Ascending aorta (tissue), 2 donors: ENCODE results near the gene RMND5A. TPM values are rescaled to one million over a fixed set of nuclear protein-coding genes. Genes with fewer than 3 reads are reported as not detected.
"Not testable (repeated sequence)": the region's sequence is repeated elsewhere in the genome, so short reads cannot be mapped to it uniquely, and the experiment has no call there.

ENCODE experiments used
- DNase-seq, 2 donors: peaks; one replicate each; pipeline ENCODE4 v3.0.0-alpha.2; 2019; ENCODE audit warnings: low spot score in 2 of 2
- H3K27ac ChIP-seq, 2 donors: fragments of 200-600 bp; sonication (generic); one replicate each; pipeline ENCODE4 v1.5.1; 2016 to 2017; ENCODE audit warnings: mild to moderate bottlenecking in 1 of 2
- H3K27me3 ChIP-seq: fragments of 200-600 bp; sonication (generic); one replicate; pipeline ENCODE4 v1.5.1; 2017
- H3K36me3 ChIP-seq, 2 donors: fragments of 200-600 bp; sonication (generic); one replicate each; pipeline ENCODE4 v1.5.1; 2016
- H3K4me1 ChIP-seq, 2 donors: fragments of 200-600 bp; sonication (generic); one replicate each; pipeline ENCODE4 v1.5.1; 2016 to 2017; ENCODE audit warnings: mild to moderate bottlenecking in 1 of 2
- H3K4me3 ChIP-seq, 2 donors: fragments of 200-600 bp; sonication (generic); one replicate each; pipeline ENCODE4 v1.5.1; 2016 to 2017; ENCODE audit warnings: mild to moderate bottlenecking in 1 of 2
- H3K9me3 ChIP-seq, 2 donors: fragments of 200-600 bp; sonication (generic); one replicate each; pipeline ENCODE4 v1.5.1; 2016
- intact Hi-C: fragments of 100-400 bp; cut with DNase I; formaldehyde crosslinking; loops from one replicate; pipeline ENCODE4 v1.15.1; 2023
- total RNA-seq: library from RNA; depleted of rRNA; stranded (reverse); fragments of >200 nt; gene quantifications from one replicate; pipeline ENCODE4 v1.1.0, GENCODE V29; 2016
- TF ChIP-seq, protein P1 (sequence below), 3 experiments: fragments of 200-600 bp in 2 of 3; fragments of 450-650 bp in 1 of 3; sonication (generic) in 2 of 3; IDR thresholded peaks; one replicate each; pipeline ENCODE4 v1.5.1; 2016 to 2019; ENCODE audit warnings: antibody characterized with exemption in 3 of 3, mild to moderate bottlenecking in 1 of 3, moderate library complexity in 1 of 3

The RMND5A gene
- total RNA-seq, 1 donor from 2014 or later = 17.7 TPM

DNA sequence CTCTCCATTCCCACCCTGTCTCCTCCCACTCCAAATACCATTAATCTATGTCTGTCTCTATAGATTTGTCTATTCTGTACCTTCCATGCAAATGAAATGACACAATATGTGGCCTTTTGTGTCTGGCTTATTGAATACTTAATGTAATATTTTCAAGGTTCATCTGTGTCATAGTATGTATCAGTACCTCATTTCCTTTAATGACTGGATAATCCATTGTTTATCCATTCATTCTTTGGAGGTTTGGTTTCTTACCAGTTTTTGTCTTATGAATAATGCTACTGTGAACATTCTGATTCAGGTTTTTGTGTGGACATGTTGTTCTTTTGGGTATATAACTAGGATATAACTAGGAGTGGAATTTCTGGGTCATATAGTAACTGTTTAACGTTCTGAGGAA lies 14.8 kb downstream of the RMND5A start:
- H3K27me3 ChIP-seq, H3K9me3 ChIP-seq, intact Hi-C loops, DNase-seq, H3K4me3 ChIP-seq, H3K27ac ChIP-seq, H3K36me3 ChIP-seq, H3K4me1 ChIP-seq: not testable (repeated sequence)

DNA sequence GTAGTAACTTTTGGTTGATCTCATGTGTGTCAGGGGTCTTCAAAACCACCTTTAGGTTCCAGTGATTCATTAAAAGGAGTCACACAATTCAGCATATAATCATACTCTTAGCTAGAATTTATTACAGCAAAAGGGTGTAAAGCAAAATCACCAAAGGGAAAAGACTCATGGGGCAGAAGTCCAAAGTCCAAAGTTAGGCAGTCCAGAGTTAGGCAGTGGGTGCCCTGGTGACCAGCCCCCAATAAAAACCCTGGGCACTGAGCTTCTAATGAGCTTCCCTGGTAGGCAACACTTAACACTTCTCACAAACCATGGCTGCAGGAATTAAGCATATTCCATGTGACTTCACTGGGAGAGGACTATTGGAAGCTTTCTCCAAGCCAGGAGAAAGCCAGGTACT lies 19.4 kb downstream of the RMND5A start:
- H3K4me1 ChIP-seq, DNase-seq, H3K9me3 ChIP-seq, H3K4me3 ChIP-seq, intact Hi-C loops, H3K27me3 ChIP-seq, H3K27ac ChIP-seq, H3K36me3 ChIP-seq: not testable (repeated sequence)

DNA sequence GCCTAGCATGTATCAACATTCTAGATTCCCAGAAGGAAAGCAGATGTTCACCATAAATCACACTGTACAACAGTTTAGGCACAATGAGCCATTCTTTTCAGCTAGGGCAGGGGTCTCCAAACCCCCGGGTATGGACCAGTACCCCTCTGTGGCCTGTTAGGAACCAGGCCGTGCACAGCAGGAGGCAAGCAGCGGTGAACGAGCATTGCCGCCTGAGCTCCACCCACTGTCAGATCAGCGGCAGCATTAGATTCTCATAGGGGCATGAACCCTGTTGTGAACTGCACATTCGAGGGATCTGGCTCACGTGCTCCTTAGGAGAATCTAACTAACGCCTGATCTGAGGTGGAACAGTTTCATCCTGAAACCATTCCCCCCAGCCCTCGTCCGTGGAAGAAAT lies 19.8 kb downstream of the RMND5A start:
- H3K36me3 ChIP-seq, H3K27ac ChIP-seq, H3K27me3 ChIP-seq, H3K4me1 ChIP-seq, H3K4me3 ChIP-seq, intact Hi-C loops, H3K9me3 ChIP-seq, DNase-seq: not testable (repeated sequence)

DNA sequence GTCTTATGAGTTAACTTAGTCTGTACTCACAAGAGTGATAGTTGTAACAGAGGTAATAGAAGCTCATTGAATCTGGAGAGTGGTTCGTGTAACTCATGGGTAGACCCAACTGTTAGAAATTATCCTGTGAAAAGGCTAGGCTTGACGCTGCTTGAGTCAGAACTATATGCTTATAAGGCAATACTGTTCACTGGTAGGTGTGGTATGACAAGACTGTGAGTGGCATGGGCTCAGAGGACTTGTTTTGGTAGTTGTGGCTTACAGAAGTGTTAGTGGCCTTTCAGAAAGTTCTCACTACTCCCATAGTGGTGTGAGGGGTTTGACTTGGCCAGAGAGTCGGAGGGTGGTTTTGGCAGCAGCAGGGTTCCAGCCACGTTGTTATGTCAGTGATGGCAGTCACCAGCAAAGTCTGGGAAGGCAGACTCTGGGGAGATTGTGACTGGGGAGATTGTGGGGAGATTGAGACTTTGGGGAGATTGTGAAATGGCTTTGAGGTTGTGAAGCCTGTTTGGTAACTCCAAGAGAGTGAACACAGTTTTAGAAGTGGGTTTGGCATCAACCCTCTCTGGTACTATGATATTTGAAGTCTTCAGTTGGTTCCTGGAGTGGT lies 21.9 kb downstream of the RMND5A start:
- intact Hi-C loops = not testable (repeated sequence)

DNA sequence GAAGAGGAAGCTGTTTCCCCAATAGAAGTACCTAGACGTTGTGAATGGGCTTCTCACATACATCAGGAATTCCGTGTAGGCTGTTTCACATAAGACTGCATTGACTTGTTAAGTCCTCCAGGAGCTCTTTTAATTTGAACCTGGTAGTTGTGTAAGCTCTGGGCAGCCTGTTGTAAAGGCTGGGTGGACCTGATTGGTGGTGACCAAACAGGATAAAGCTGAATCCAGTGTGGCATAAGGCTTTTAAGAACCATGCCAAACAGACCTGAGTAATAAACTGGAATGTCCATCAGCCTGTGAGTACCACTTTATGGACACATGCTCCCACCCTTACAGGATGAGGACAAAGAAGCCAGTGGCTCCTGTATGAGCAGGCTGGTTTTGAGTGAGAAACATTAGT lies 24.1 kb downstream of the RMND5A start:
- no peak overlapping the region for H3K27ac ChIP-seq
- TF ChIP-seq, protein P1, sequence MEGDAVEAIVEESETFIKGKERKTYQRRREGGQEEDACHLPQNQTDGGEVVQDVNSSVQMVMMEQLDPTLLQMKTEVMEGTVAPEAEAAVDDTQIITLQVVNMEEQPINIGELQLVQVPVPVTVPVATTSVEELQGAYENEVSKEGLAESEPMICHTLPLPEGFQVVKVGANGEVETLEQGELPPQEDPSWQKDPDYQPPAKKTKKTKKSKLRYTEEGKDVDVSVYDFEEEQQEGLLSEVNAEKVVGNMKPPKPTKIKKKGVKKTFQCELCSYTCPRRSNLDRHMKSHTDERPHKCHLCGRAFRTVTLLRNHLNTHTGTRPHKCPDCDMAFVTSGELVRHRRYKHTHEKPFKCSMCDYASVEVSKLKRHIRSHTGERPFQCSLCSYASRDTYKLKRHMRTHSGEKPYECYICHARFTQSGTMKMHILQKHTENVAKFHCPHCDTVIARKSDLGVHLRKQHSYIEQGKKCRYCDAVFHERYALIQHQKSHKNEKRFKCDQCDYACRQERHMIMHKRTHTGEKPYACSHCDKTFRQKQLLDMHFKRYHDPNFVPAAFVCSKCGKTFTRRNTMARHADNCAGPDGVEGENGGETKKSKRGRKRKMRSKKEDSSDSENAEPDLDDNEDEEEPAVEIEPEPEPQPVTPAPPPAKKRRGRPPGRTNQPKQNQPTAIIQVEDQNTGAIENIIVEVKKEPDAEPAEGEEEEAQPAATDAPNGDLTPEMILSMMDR (IDR thresholded peaks at IDR 0.05) = no peak
- no peaks in the 10 kb centered on the region for H3K27me3 ChIP-seq
- intact Hi-C loops = no loop called here
- no peaks in the 10 kb centered on the region for H3K4me1 ChIP-seq
- H3K9me3 ChIP-seq = no peaks in the 10 kb centered on the region
- peaks cover 0 to 6% of the 10 kb centered on the region in 2 donors for H3K36me3 ChIP-seq
- H3K4me3 ChIP-seq = no peak overlapping the region
- no peak for DNase-seq

More for the DNA sequence above, 21.9 kb downstream of the RMND5A start:
- H3K4me1 ChIP-seq, H3K4me3 ChIP-seq, H3K9me3 ChIP-seq, H3K27me3 ChIP-seq, H3K36me3 ChIP-seq, H3K27ac ChIP-seq, DNase-seq: not testable (repeated sequence)

DNA sequence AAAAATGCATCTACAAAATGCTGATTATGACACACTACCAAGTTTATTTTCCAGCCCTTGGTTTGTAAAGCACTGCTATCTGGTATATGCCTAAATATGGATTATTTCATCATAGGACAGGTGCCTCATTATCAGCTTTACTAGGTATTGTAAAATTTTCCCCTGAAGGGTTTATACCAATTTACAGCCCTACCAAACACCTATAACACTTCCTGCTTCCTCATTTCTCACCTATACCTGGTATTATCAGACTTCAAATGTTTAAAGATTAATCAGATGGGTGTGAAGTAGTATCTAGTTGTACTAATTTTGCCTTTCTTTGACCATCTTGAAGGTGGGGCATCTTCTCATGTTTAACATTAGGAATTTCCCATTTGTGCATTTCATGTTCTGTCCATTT lies 26.8 kb downstream of the RMND5A start:
- Histone ChIP-seq H3K27me3 (no peaks in the 10 kb centered on the region), H3K4me1 (no peaks in the 10 kb centered on the region), H3K36me3 (peaks cover 0 to 7% of the 10 kb centered on the region in 2 donors), H3K4me3 (no peak overlapping the region), H3K27ac (no peak overlapping the region), H3K9me3 (peaks cover 0 to 14% of the 10 kb centered on the region in 2 donors)
- no peak for DNase-seq
- intact Hi-C loops = no loop called here
- TF ChIP-seq, protein P1 (IDR thresholded peaks at IDR 0.05) = no peak

DNA sequence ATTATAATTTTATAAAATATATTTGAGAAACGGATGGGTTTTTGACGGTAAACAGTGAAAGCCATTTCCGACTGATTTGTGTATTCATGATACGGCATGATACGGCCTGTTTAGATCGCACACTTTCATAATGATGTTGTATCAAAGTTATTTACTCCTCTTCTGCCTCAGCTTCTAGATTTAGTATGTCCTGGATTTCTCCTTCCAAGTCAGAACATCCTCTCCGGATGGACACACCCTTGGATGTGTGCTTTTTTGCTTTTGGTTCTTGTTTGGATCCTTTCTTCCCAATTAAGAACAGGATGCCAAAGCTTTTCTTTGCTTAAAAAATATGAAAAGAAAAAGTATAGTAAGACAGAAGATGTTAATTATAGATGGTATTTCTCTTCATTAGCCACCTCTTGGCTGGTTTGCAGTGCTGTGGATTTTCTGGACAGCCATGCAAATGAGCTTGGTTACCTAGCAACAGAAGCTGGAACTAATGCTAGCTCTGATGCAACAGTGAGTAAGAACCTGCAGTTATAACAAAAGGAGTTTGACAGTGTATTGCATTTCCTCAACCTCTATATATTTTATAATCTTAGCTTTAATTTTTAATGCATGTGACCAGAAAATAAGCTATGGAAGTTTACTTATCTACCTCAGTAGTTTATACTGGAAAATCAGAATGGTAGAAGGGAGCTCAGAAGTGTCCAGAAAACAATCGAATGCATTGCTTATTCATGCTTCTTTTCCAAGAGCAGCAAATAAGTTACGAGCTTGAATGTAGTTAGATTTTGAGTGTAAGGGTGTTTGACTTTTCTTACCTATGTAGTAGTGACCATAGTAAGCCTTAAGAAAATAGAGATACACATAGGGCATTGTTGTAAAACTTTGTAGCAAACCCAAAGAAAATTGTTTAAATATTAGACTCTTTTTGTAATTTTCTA lies 27.9 kb downstream of the RMND5A start:
- no peaks in the 10 kb centered on the region for H3K27me3 ChIP-seq
- intact Hi-C loops = no loop called here
- H3K9me3 ChIP-seq = peaks cover 0 to 14% of the 10 kb centered on the region in 2 donors
- TF ChIP-seq, protein P1 (IDR thresholded peaks at IDR 0.05) = no peak
- no peak for DNase-seq
- no peak overlapping the region for H3K4me3 ChIP-seq
- peaks cover 6 to 18% of the 10 kb centered on the region in 2 donors for H3K36me3 ChIP-seq
- no peaks in the 10 kb centered on the region for H3K4me1 ChIP-seq
- H3K27ac ChIP-seq = no peak overlapping the region
